GM23338 (cell line): ENCODE results near the gene KRT79. TPM values are rescaled to one million over a fixed set of nuclear protein-coding genes. Genes with fewer than 3 reads are reported as not detected.

Source experiments
- ATAC-seq: fragments of 200-7000 bp; cut with Tn5 transposase; 3 replicates; pipeline ENCODE4 v1.9.1; 2020
- DNase-seq: peaks from one replicate; pipeline ENCODE4 v3.0.0-alpha.2; 2015; ENCODE audit warnings: low spot score
- H2AFZ ChIP-seq: fragments of 200-600 bp; sonication (generic); 2 replicates; pipeline ENCODE4 v1.8.0; 2016; ENCODE audit warnings: antibody characterized with exemption, mild to moderate bottlenecking, moderate library complexity
- H3F3A ChIP-seq: fragments of 200-600 bp; sonication (generic); replicated peaks from 2 replicates; pipeline ENCODE4 v1.8.0; 2017; ENCODE audit warnings: antibody characterized with exemption, mixed run types, low read depth
- H3K27ac ChIP-seq: fragments of 200-600 bp; sonication (generic); 2 replicates; pipeline ENCODE4 v1.6.1; 2016; ENCODE audit warnings: low read depth
- H3K27me3 ChIP-seq: fragments of 200-600 bp; sonication (generic); 2 replicates; pipeline ENCODE4 v1.8.0; 2016; ENCODE audit warnings: mild to moderate bottlenecking, mixed run types, moderate library complexity; ENCODE audit not compliant: insufficient read depth
- H3K36me3 ChIP-seq: fragments of 200-600 bp; sonication (generic); 2 replicates; pipeline ENCODE4 v1.8.0; 2016; ENCODE audit warnings: mild to moderate bottlenecking; ENCODE audit not compliant: insufficient read depth
- H3K4me1 ChIP-seq: fragments of 200-600 bp; sonication (generic); 2 replicates; pipeline ENCODE4 v1.8.0; 2016; ENCODE audit warnings: mild to moderate bottlenecking, moderate library complexity; ENCODE audit not compliant: insufficient read depth
- H3K4me2 ChIP-seq: fragments of 200-600 bp; sonication (generic); 2 replicates; pipeline ENCODE4 v1.7.1; 2017; ENCODE audit warnings: mixed run types
- H3K4me3 ChIP-seq: fragments of 200-600 bp; sonication (generic); 2 replicates; pipeline ENCODE4 v1.6.1; 2016; ENCODE audit warnings: mixed run types
- H3K79me2 ChIP-seq: fragments of 200-600 bp; sonication (generic); replicated peaks from 2 replicates; pipeline ENCODE4 v1.8.0; 2017; ENCODE audit warnings: mild to moderate bottlenecking; ENCODE audit not compliant: insufficient read depth
- H3K9me2 ChIP-seq: fragments of 200-600 bp; sonication (generic); 2 replicates; pipeline ENCODE4 v1.8.0; 2017; ENCODE audit not compliant: insufficient read depth
- H4K20me1 ChIP-seq: fragments of 200-600 bp; sonication (generic); replicated peaks from 2 replicates; pipeline ENCODE4 v1.8.0; 2017; ENCODE audit warnings: mild to moderate bottlenecking; ENCODE audit not compliant: insufficient read depth
- H3K27ac Mint-ChIP-seq: 2 replicates; pipeline ENCODE4 v1.8.0; 2020; ENCODE audit warnings: inconsistent platforms, mild to moderate bottlenecking, moderate library complexity, mixed read lengths
- H3K27me3 Mint-ChIP-seq: 3 replicates; pipeline ENCODE4 v1.8.0; 2022; ENCODE audit warnings: low read depth, mild to moderate bottlenecking, moderate library complexity, mixed read lengths, inconsistent platforms; ENCODE audit not compliant: insufficient read depth, poor library complexity
- H3K36me3 Mint-ChIP-seq: 3 replicates; pipeline ENCODE4 v1.8.0; 2021; ENCODE audit warnings: low read depth, mild to moderate bottlenecking, inconsistent platforms, moderate library complexity, mixed read lengths
- H3K4me1 Mint-ChIP-seq: 3 replicates; pipeline ENCODE4 v1.8.0; 2020; ENCODE audit warnings: mild to moderate bottlenecking, inconsistent platforms, mixed read lengths
- H3K4me3 Mint-ChIP-seq: 3 replicates; pipeline ENCODE4 v1.8.0; 2021; ENCODE audit warnings: moderate library complexity, mild to moderate bottlenecking, inconsistent platforms, mixed read lengths
- H3K9me3 Mint-ChIP-seq: 3 replicates; pipeline ENCODE4 v1.8.0; 2020; ENCODE audit warnings: moderate library complexity, mild to moderate bottlenecking, inconsistent platforms, mixed read lengths
- CREB1 ChIP-seq: fragments of 250-450 bp; sonication (Bioruptor Pico); IDR thresholded peaks from 2 replicates; pipeline ENCODE4 v1.5.0; 2020; ENCODE audit warnings: low read depth, mild to moderate bottlenecking, moderate library complexity
- CTCF ChIP-seq, 2 experiments: fragments of 200-600 bp in 1 of 2; sonication (generic) in 1 of 2; conservative IDR thresholded peaks; 2 replicates each; pipeline versions ENCODE4 v1.5.1 to v1.6.1; 2016 to 2017; ENCODE audit warnings: antibody characterized with exemption in 2 of 2, low read depth in 2 of 2, mild to moderate bottlenecking in 2 of 2, moderate library complexity in 1 of 2
- ETS1 ChIP-seq: IDR thresholded peaks from 2 replicates; pipeline ENCODE4 v1.6.1; 2016; ENCODE audit warnings: antibody characterized with exemption
- EZH2 ChIP-seq: fragments of 200-600 bp; sonication (generic); IDR thresholded peaks from one replicate; pipeline ENCODE4 v1.8.0; 2017; ENCODE audit warnings: antibody characterized with exemption, mild to moderate bottlenecking, low read depth; ENCODE audit not compliant: unreplicated experiment
- POLR2AphosphoS5 ChIP-seq: IDR thresholded peaks from 2 replicates; pipeline ENCODE4 v1.6.1; 2016; ENCODE audit warnings: antibody characterized with exemption, low read depth
- STAT1 ChIP-seq: IDR thresholded peaks from one replicate; pipeline ENCODE4 v1.6.1; 2016; ENCODE audit warnings: antibody characterized with exemption; ENCODE audit not compliant: unreplicated experiment
- ZNF114 ChIP-seq: fragments of 250-450 bp; sonication (Bioruptor Pico); IDR thresholded peaks from 2 replicates; pipeline ENCODE4 v1.5.0; 2020; ENCODE audit warnings: mild to moderate bottlenecking, moderate library complexity
- ZNF462 ChIP-seq: fragments of 250-450 bp; sonication (Bioruptor Pico); IDR thresholded peaks from 2 replicates; pipeline ENCODE4 v1.5.0; 2020; ENCODE audit warnings: mild to moderate bottlenecking, moderate library complexity
- polyA plus RNA-seq: library from polyadenylated mRNA; unstranded; fragments of >200 nt; fragmentation: Nextera tagmentation; extraction: Ambion mirVana; gene quantifications from 2 replicates; pipeline ENCODE4 v1.2.1, GENCODE V29; 2016
- total RNA-seq: library from RNA; depleted of rRNA; stranded (reverse); fragments of >200 nt; shearing (Covaris generic); gene quantifications from 2 replicates; pipeline ENCODE4 v1.2.3, GENCODE V29; 2014

KRT79 gene
- total and polyA plus RNA-seq, 2 experiments from 2014 or later, result 0.21 TPM; not detected in 1

- Histone ChIP-seq H3K4me1 (peaks cover 13% of the 10 kb centered on the region), H3K4me2 (no peak overlapping the region), H3K9me2 (peaks cover 15% of the 10 kb centered on the region), H3K27ac (no peak overlapping the region), H4K20me1 (no peaks in the 10 kb centered on the region), H3F3A (no peaks in the 10 kb centered on the region), H3K36me3 (no peaks in the 10 kb centered on the region), H2AFZ (no peak overlapping the region), H3K79me2 (no peaks in the 10 kb centered on the region), H3K4me3 (no peak overlapping the region), H3K27me3 (no peaks in the 10 kb centered on the region)
- TF ChIP-seq CTCF (conservative IDR thresholded peaks at IDR 0.05; ENCODE audit: low read depth in 2 of 2) (peak in 1 of 2 experiments; percentile 33; a peak in 2 of 4 replicates), CREB1 (CRISPR knock-in tag) (no peak)
- Mint-ChIP-seq H3K4me3 (no peak overlapping the region), H3K27ac (no peak overlapping the region), H3K27me3 (peaks cover 8% of the 10 kb centered on the region), H3K36me3 (no peaks in the 10 kb centered on the region), H3K4me1 (peaks cover 15% of the 10 kb centered on the region; the same call in 2 of the 3 replicates), H3K9me3 (no peaks in the 10 kb centered on the region)
- ATAC-seq, result no peak
- DNase-seq, result no peak
Measured at GRCh38 chr12:52807544-52808470, 26.3 kb downstream of the KRT79 start.

GRCh38 chr12:52806821-52807543, 27.1 kb downstream of the KRT79 start:
- Histone ChIP-seq H3K36me3 (no peaks in the 10 kb centered on the region), H3K4me2 (no peak overlapping the region), H2AFZ (no peak overlapping the region), H3F3A (no peaks in the 10 kb centered on the region), H3K79me2 (no peaks in the 10 kb centered on the region), H3K27me3 (no peaks in the 10 kb centered on the region), H4K20me1 (no peaks in the 10 kb centered on the region), H3K9me2 (peaks cover 15% of the 10 kb centered on the region), H3K4me3 (no peak overlapping the region), H3K27ac (no peak overlapping the region), H3K4me1 (peaks cover 13% of the 10 kb centered on the region)
- Mint-ChIP-seq H3K4me3 (no peak overlapping the region), H3K9me3 (no peaks in the 10 kb centered on the region), H3K4me1 (peaks cover 17% of the 10 kb centered on the region; the same call in 2 of the 3 replicates), H3K27ac (no peak overlapping the region), H3K36me3 (no peaks in the 10 kb centered on the region), H3K27me3 (peaks cover 9% of the 10 kb centered on the region)
- DNase-seq (no peak), ATAC-seq (no peak)
- TF ChIP-seq CREB1 (CRISPR knock-in tag) (no peak), ZNF114 (no peak), POLR2AphosphoS5 (no peak), ETS1 (no peak), EZH2 (no peak), STAT1 (no peak), ZNF462 (CRISPR knock-in tag) (no peak)
